A673 (cell line): ENCODE measurements around the gene MCM8. TPM values are rescaled to one million over a fixed set of nuclear protein-coding genes. Genes with fewer than 3 reads are reported as not detected.
A peak's percentile ranks its signal among the peaks of the same experiment; 100 is the strongest.

Source experiments
- BruUV-seq: library from RNA; stranded (reverse); fragments of 400-500 nt; replicated peaks from 2 replicates; lab custom pipeline; 2021; lab: Mats Ljungman, UMichigan
- CTCF ChIA-PET: fragments of 300-600 bp; sonication (Branson Sonifier 250); formaldehyde crosslinking; loops from one replicate; lab custom pipeline; 2022; ENCODE audit warnings: antibody characterized with exemption; lab: Charles Lee
- POLR2A ChIA-PET: fragments of 300-600 bp; sonication (Branson Sonifier 250); formaldehyde crosslinking; loops from one replicate; lab custom pipeline; 2022; ENCODE audit warnings: antibody characterized with exemption; ENCODE audit not compliant: low non-redundant PET; lab: Charles Lee
- DNase-seq: peaks from one replicate; pipeline ENCODE4 v3.0.0-alpha.2; 2015; ENCODE audit warnings: low spot score
- H3K27ac ChIP-seq: fragments of 200-600 bp; sonication (generic); 2 replicates; pipeline ENCODE4 v1.5.1; 2016; ENCODE audit warnings: mixed run types, low read depth, mild to moderate bottlenecking, mixed read lengths, antibody characterized with exemption, low read length; ENCODE audit not compliant: poor library complexity, severe bottlenecking
- H3K27me3 ChIP-seq: fragments of 200-600 bp; sonication (generic); replicated peaks from 2 replicates; pipeline ENCODE4 v1.6.1; 2017; ENCODE audit warnings: mixed run types, low read depth, mild to moderate bottlenecking, mixed read lengths, antibody characterized with exemption, low read length; ENCODE audit not compliant: insufficient read depth, poor library complexity
- H3K36me3 ChIP-seq: fragments of 200-600 bp; sonication (generic); 2 replicates; pipeline ENCODE4 v1.6.1; 2016; ENCODE audit warnings: mixed run types, mild to moderate bottlenecking, mixed read lengths, antibody characterized with exemption, low read length; ENCODE audit not compliant: insufficient read depth, poor library complexity, severe bottlenecking
- H3K4me1 ChIP-seq: fragments of 200-600 bp; sonication (generic); 2 replicates; pipeline ENCODE4 v1.6.1; 2017; ENCODE audit warnings: mixed run types, mild to moderate bottlenecking, mixed read lengths, antibody characterized with exemption, low read length; ENCODE audit not compliant: insufficient read depth, poor library complexity, severe bottlenecking
- H3K4me3 ChIP-seq: fragments of 200-600 bp; sonication (generic); 2 replicates; pipeline ENCODE4 v1.5.1; 2016; ENCODE audit warnings: low read depth, mixed run types, mild to moderate bottlenecking, mixed read lengths, low read length; ENCODE audit not compliant: poor library complexity, severe bottlenecking
- H3K9me3 ChIP-seq: fragments of 200-600 bp; sonication (generic); 2 replicates; pipeline ENCODE4 v1.6.1; 2016; ENCODE audit warnings: mixed run types, low read depth, mild to moderate bottlenecking, mixed read lengths, antibody characterized with exemption, low read length; ENCODE audit not compliant: poor library complexity, severe bottlenecking
- CTCF ChIP-seq: fragments of 300-800, 200-600 bp; sonication (generic); conservative IDR thresholded peaks from 2 replicates; pipeline ENCODE4 v1.5.1; 2017; ENCODE audit warnings: low read depth, mild to moderate bottlenecking, antibody characterized with exemption, low read length, moderate library complexity, mixed read lengths
- EZH2 ChIP-seq: fragments of 200-600 bp; sonication (generic); IDR thresholded peaks from 2 replicates; pipeline ENCODE4 v1.6.1; 2017; ENCODE audit warnings: borderline replicate concordance, low read depth, mild to moderate bottlenecking, mixed read lengths, antibody characterized with exemption, low read length; ENCODE audit not compliant: poor library complexity, severe bottlenecking
- intact Hi-C: fragments of 100-400 bp; cut with micrococcal nuclease; formaldehyde crosslinking; loops from one replicate; pipeline ENCODE4 v1.10.0; 2022; ENCODE audit not compliant: unreplicated experiment
- total RNA-seq: library from RNA; stranded (reverse); gene quantifications from 2 replicates; pipeline ENCODE4 v1.2.3, GENCODE V29; 2021

The MCM8 gene
- total RNA-seq, 1 experiment from 2014 or later: 56.4 TPM

GRCh38 chr20:5968462-5968861 lies 18.0 kb downstream of the MCM8 start:
- BruUV-seq: no TSS peak
- Histone ChIP-seq H3K4me3 (no peak overlapping the region), H3K27me3 (no peaks in the 10 kb centered on the region), H3K9me3 (no peaks in the 10 kb centered on the region), H3K27ac (no peak overlapping the region), H3K4me1 (no peaks in the 10 kb centered on the region), H3K36me3 (peaks cover 45% of the 10 kb centered on the region)
- no peak for TF ChIP-seq CTCF
- no peak for TF ChIP-seq EZH2
- intact Hi-C loops: no loop called here
- DNase-seq: no peak
- ChIA-PET CTCF (no interaction called here), POLR2A (no interaction called here)

- no peaks in the 10 kb centered on the region for H3K27me3 ChIP-seq
- intact Hi-C loops: no loop called here
- no peak overlapping the region for H3K27ac ChIP-seq
- ChIA-PET POLR2A (no interaction called here), CTCF (no interaction called here)
- H3K4me3 ChIP-seq: no peak overlapping the region
- no peaks in the 10 kb centered on the region for H3K9me3 ChIP-seq
- no TSS peak for BruUV-seq
- no peaks in the 10 kb centered on the region for H3K4me1 ChIP-seq
- TF ChIP-seq CTCF (no peak), EZH2 (no peak)
- H3K36me3 ChIP-seq: peaks cover 49% of the 10 kb centered on the region
- peak; percentile 67 for DNase-seq
These were observed 19.0 kb downstream of the MCM8 start for GRCh38 chr20:5969348-5969935.

GRCh38 chr20:5969940-5970339 lies 19.5 kb downstream of the MCM8 start:
- intact Hi-C loops: no loop called here
- DNase-seq: no peak
- Histone ChIP-seq H3K4me3 (no peak overlapping the region), H3K27ac (no peak overlapping the region), H3K4me1 (no peaks in the 10 kb centered on the region), H3K36me3 (peaks cover 53% of the 10 kb centered on the region), H3K9me3 (no peaks in the 10 kb centered on the region), H3K27me3 (no peaks in the 10 kb centered on the region)
- BruUV-seq: no TSS peak
- POLR2A ChIA-PET: no interaction called here
- TF ChIP-seq EZH2 (no peak), CTCF (no peak)
- CTCF ChIA-PET: no interaction called here
